K562 (cell line): ENCODE results near the gene PAH.

Experiments
- CREB5 ChIP-seq: fragments of 250-450 bp; sonication (Bioruptor Pico); IDR thresholded peaks from 2 replicates; pipeline ENCODE4 v1.5.0; 2020; ENCODE audit warnings: mild to moderate bottlenecking
- CREM ChIP-seq: IDR thresholded peaks from 2 replicates; pipeline ENCODE4 v1.6.1; 2014; ENCODE audit warnings: antibody characterized with exemption, low read depth
- CTCF ChIP-seq, 3 experiments: IDR thresholded peaks in 2 of 3; conservative IDR thresholded peaks in 1 of 3; 2 replicates each; pipeline ENCODE4 v1.5.1; 2011 to 2012; ENCODE audit warnings: low read length in 3 of 3, mild to moderate bottlenecking in 3 of 3, control low read depth in 2 of 3, improper control_type of control experiment in 1 of 3, inconsistent platforms in 1 of 3, low read depth in 1 of 3, mixed read lengths in 1 of 3, moderate library complexity in 1 of 3; ENCODE audit not compliant: insufficient read depth in 2 of 3
- KDM4B ChIP-seq, 2 experiments: fragments of 450-650 bp in 1 of 2; sonication (generic) in 1 of 2; IDR thresholded peaks; 2 replicates each; pipeline ENCODE4 v1.6.1; 2016 to 2017; ENCODE audit warnings: borderline replicate concordance in 2 of 2, antibody characterized with exemption in 1 of 2, low read depth in 1 of 2, mild to moderate bottlenecking in 1 of 2
- MLX ChIP-seq, 2 experiments: fragments of 450-650 bp in 1 of 2; sonication (generic) in 1 of 2; formaldehyde crosslinking; conservative IDR thresholded peaks; 2 replicates each; pipeline versions ENCODE4 v1.4.0 to v1.8.1; 2020 to 2022; ENCODE audit warnings: mild to moderate bottlenecking in 1 of 2, missing genetic modification reagents in 1 of 2
- NCOR1 ChIP-seq: fragments of 450-650 bp; IDR thresholded peaks from 2 replicates; pipeline ENCODE4 v1.6.1; 2016; ENCODE audit warnings: mild to moderate bottlenecking, moderate library complexity
- ZNF274 ChIP-seq: IDR thresholded peaks from 2 replicates; pipeline ENCODE4 v1.6.1; 2011; ENCODE audit warnings: low read depth, mild to moderate bottlenecking, low read length, moderate library complexity, borderline replicate concordance

- no peak for TF ChIP-seq ZNF274
- no peak for TF ChIP-seq CREM
- no peak for TF ChIP-seq MLX (CRISPR knock-in tag; conservative IDR thresholded peaks at IDR 0.05)
- no peak for TF ChIP-seq KDM4B (IDR thresholded peaks at IDR 0.05; ENCODE audit: borderline replicate concordance in 2 of 2, low read depth in 1 of 2)
- no peak for TF ChIP-seq CREB5
- no peak for TF ChIP-seq CTCF (IDR thresholded peaks at IDR 0.05 in 2 of 3, conservative IDR thresholded peaks at IDR 0.05 in 1 of 3; ENCODE audit: insufficient read depth in 2 of 3, low read depth in 1 of 3, low read length in 3 of 3)
- TF ChIP-seq NCOR1, result no peak
Measured at GRCh38 chr12:102806592-102806991, 110.5 kb downstream of the PAH start.
